Karpas-422 (cell line): ENCODE data around the gene PNPLA2. TPM values are rescaled to one million over a fixed set of nuclear protein-coding genes. Genes with fewer than 3 reads are reported as not detected.

Experiments used
- DNase-seq: peaks from one replicate; pipeline ENCODE4 v3.0.0-alpha.2; 2015
- H2AFZ ChIP-seq: fragments of 200-600 bp; sonication (generic); 2 replicates; pipeline ENCODE4 v1.6.1; 2014; ENCODE audit warnings: antibody characterized with exemption, low read length, mixed read lengths
- H3K27ac ChIP-seq: fragments of 200-600 bp; sonication (generic); 2 replicates; pipeline ENCODE4 v1.5.1; 2014; ENCODE audit warnings: mild to moderate bottlenecking, low read length, moderate library complexity
- H3K27me3 ChIP-seq: fragments of 200-600 bp; sonication (generic); 2 replicates; pipeline ENCODE4 v1.6.1; 2014; ENCODE audit warnings: low read length, mixed read lengths
- H3K36me3 ChIP-seq: fragments of 200-600 bp; sonication (generic); 2 replicates; pipeline ENCODE4 v1.6.1; 2014; ENCODE audit warnings: low read length, mixed read lengths; ENCODE audit not compliant: insufficient read depth
- H3K4me1 ChIP-seq: fragments of 200-600 bp; sonication (generic); 2 replicates; pipeline ENCODE4 v1.6.1; 2014; ENCODE audit warnings: mild to moderate bottlenecking, low read length, mixed read lengths
- H3K4me2 ChIP-seq: fragments of 200-600 bp; sonication (generic); 2 replicates; pipeline ENCODE4 v1.6.1; 2014; ENCODE audit warnings: low read length, low read depth, mild to moderate bottlenecking; ENCODE audit not compliant: poor library complexity, severe bottlenecking
- H3K4me3 ChIP-seq: fragments of 200-600 bp; sonication (generic); 2 replicates; pipeline ENCODE4 v1.5.1; 2014; ENCODE audit warnings: mild to moderate bottlenecking, antibody characterized with exemption, low read length, mixed read lengths
- H3K79me2 ChIP-seq: fragments of 200-600 bp; sonication (generic); 2 replicates; pipeline ENCODE4 v1.6.1; 2014; ENCODE audit warnings: mild to moderate bottlenecking, low read length, mixed read lengths
- H3K9ac ChIP-seq: fragments of 200-600 bp; sonication (generic); 2 replicates; pipeline ENCODE4 v1.6.0; 2014; ENCODE audit warnings: low read length
- H3K9me2 ChIP-seq: fragments of 200-600 bp; sonication (generic), shearing (Covaris generic); replicated peaks from 2 replicates; pipeline ENCODE4 v1.6.0; 2014; ENCODE audit warnings: mild to moderate bottlenecking, low read length, moderate library complexity; ENCODE audit not compliant: insufficient read depth
- H3K9me3 ChIP-seq: fragments of 300-700, 200-600 bp; sonication (generic); 2 replicates; pipeline ENCODE4 v1.6.1; 2014; ENCODE audit warnings: low read length, mixed read lengths
- H4K20me1 ChIP-seq: fragments of 200-600 bp; sonication (generic); 2 replicates; pipeline ENCODE4 v1.6.1; 2014; ENCODE audit warnings: mild to moderate bottlenecking, antibody characterized with exemption, low read length, low read depth; ENCODE audit not compliant: insufficient read depth
- total RNA-seq: library from RNA; depleted of rRNA; stranded (reverse); fragments of >200 nt; shearing (Covaris generic); gene quantifications from 2 replicates; pipeline ENCODE4 v1.2.3, GENCODE V29; 2014; ENCODE audit warnings: low replicate concordance

The PNPLA2 gene
- total RNA-seq, 1 experiment from 2014 or later = 32.5 TPM

- H3K27ac ChIP-seq = no peak within 1 kb of the TSS
These were observed 9.1 kb downstream of the PNPLA2 start, which contains the start of gene CRACR2B for GRCh38 chr11:827897-828192. TSS of gene CRACR2B (plus strand) at chr11:827919. CDS start at chr11:828608, 689 bp downstream.

GRCh38 chr11:828506-829175 is 9.9 kb downstream of the PNPLA2 start:
- H3K27me3 ChIP-seq = no peaks in the 10 kb centered on the region
- peaks cover 36% of the 10 kb centered on the region for H4K20me1 ChIP-seq
- H2AFZ ChIP-seq = no peak overlapping the region
- DNase-seq = no peak
- H3K4me2 ChIP-seq = peak overlapping the region; percentile 90
- H3K4me1 ChIP-seq = peaks cover 54% of the 10 kb centered on the region
- no peak overlapping the region for H3K9ac ChIP-seq
- no peaks in the 10 kb centered on the region for H3K36me3 ChIP-seq
- H3K27ac ChIP-seq = no peak overlapping the region
- no peaks in the 10 kb centered on the region for H3K79me2 ChIP-seq
- no peaks in the 10 kb centered on the region for H3K9me2 ChIP-seq
- no peak overlapping the region for H3K4me3 ChIP-seq
- no peaks in the 10 kb centered on the region for H3K9me3 ChIP-seq

More at GRCh38 chr11:827897-828192, 9.1 kb downstream of the PNPLA2 start, which contains the start of gene CRACR2B:
- Histone ChIP-seq H3K9me3 (no peaks in the 10 kb centered on the region), H3K4me1 (peaks cover 48% of the 10 kb centered on the region), H2AFZ (peak within 1 kb of the TSS; percentile 42; the same call in 1 of the 2 replicates), H3K27me3 (no peaks in the 10 kb centered on the region), H3K4me3 (peak within 1 kb of the TSS; percentile 70), H3K9me2 (no peaks in the 10 kb centered on the region), H3K4me2 (peak within 1 kb of the TSS; percentile 78), H3K79me2 (no peaks in the 10 kb centered on the region), H4K20me1 (peaks cover 33% of the 10 kb centered on the region), H3K9ac (peak within 1 kb of the TSS; percentile 64), H3K36me3 (no peaks in the 10 kb centered on the region)
- DNase-seq = no peak

GRCh38 chr11:829176-829846 is 10.6 kb downstream of the PNPLA2 start:
- Histone ChIP-seq H3K9ac (peak overlapping the region; percentile 63), H3K79me2 (no peaks in the 10 kb centered on the region), H2AFZ (no peak overlapping the region), H3K36me3 (no peaks in the 10 kb centered on the region), H3K27ac (no peak overlapping the region), H3K4me3 (peak overlapping the region; percentile 68), H3K4me2 (peak overlapping the region; percentile 90), H3K4me1 (peaks cover 56% of the 10 kb centered on the region), H3K9me2 (no peaks in the 10 kb centered on the region), H4K20me1 (peaks cover 38% of the 10 kb centered on the region), H3K27me3 (no peaks in the 10 kb centered on the region), H3K9me3 (no peaks in the 10 kb centered on the region)
- DNase-seq = peak; percentile 65

GRCh38 chr11:829847-830294 is 11.2 kb downstream of the PNPLA2 start:
- peaks cover 56% of the 10 kb centered on the region for H3K4me1 ChIP-seq
- peaks cover 39% of the 10 kb centered on the region for H4K20me1 ChIP-seq
- no peak overlapping the region for H3K27ac ChIP-seq
- H3K27me3 ChIP-seq = no peaks in the 10 kb centered on the region
- H3K4me3 ChIP-seq = peak overlapping the region; percentile 68
- H3K36me3 ChIP-seq = no peaks in the 10 kb centered on the region
- H3K4me2 ChIP-seq = peak overlapping the region; percentile 90
- peak overlapping the region; percentile 63 for H3K9ac ChIP-seq
- no peaks in the 10 kb centered on the region for H3K9me2 ChIP-seq
- H3K9me3 ChIP-seq = no peaks in the 10 kb centered on the region
- H2AFZ ChIP-seq = no peak overlapping the region
- no peak for DNase-seq
- H3K79me2 ChIP-seq = no peaks in the 10 kb centered on the region

GRCh38 chr11:830295-831117 is 11.8 kb downstream of the PNPLA2 start:
- H2AFZ ChIP-seq = no peak overlapping the region
- no peaks in the 10 kb centered on the region for H3K36me3 ChIP-seq
- no peak overlapping the region for H3K27ac ChIP-seq
- peak overlapping the region; percentile 63; the same call in 1 of the 2 replicates for H3K9ac ChIP-seq
- H3K9me2 ChIP-seq = no peaks in the 10 kb centered on the region
- DNase-seq = peak; percentile 92
- peak overlapping the region; percentile 90 for H3K4me2 ChIP-seq
- H3K79me2 ChIP-seq = no peaks in the 10 kb centered on the region
- no peaks in the 10 kb centered on the region for H3K27me3 ChIP-seq
- peak overlapping the region; percentile 68 for H3K4me3 ChIP-seq
- no peaks in the 10 kb centered on the region for H3K9me3 ChIP-seq
- peaks cover 56% of the 10 kb centered on the region for H3K4me1 ChIP-seq
- H4K20me1 ChIP-seq = peaks cover 34% of the 10 kb centered on the region

- Histone ChIP-seq H3K27me3 (no peaks in the 10 kb centered on the region), H3K27ac (no peak overlapping the region), H4K20me1 (peaks cover 28% of the 10 kb centered on the region; the same call in 1 of the 2 replicates), H3K9me3 (no peaks in the 10 kb centered on the region), H3K9me2 (no peaks in the 10 kb centered on the region), H3K9ac (no peak overlapping the region), H3K36me3 (no peaks in the 10 kb centered on the region), H3K4me2 (no peak overlapping the region), H3K79me2 (no peaks in the 10 kb centered on the region), H3K4me1 (peaks cover 56% of the 10 kb centered on the region), H2AFZ (no peak overlapping the region), H3K4me3 (no peak overlapping the region)
- DNase-seq = peak; percentile 44
These were observed 12.6 kb downstream of the PNPLA2 start for GRCh38 chr11:831118-831864.

GRCh38 chr11:831961-832528 is 13.3 kb downstream of the PNPLA2 start:
- H3K79me2 ChIP-seq = no peaks in the 10 kb centered on the region
- peak overlapping the region; percentile 62 for H3K9ac ChIP-seq
- H3K27me3 ChIP-seq = no peaks in the 10 kb centered on the region
- H3K9me3 ChIP-seq = no peaks in the 10 kb centered on the region
- H2AFZ ChIP-seq = no peak overlapping the region
- H3K27ac ChIP-seq = no peak overlapping the region
- H4K20me1 ChIP-seq = peaks cover 28% of the 10 kb centered on the region; the same call in 1 of the 2 replicates
- H3K4me3 ChIP-seq = peak overlapping the region; percentile 59; the same call in 1 of the 2 replicates
- H3K36me3 ChIP-seq = no peaks in the 10 kb centered on the region
- H3K4me2 ChIP-seq = peak overlapping the region; percentile 63
- peaks cover 49% of the 10 kb centered on the region for H3K4me1 ChIP-seq
- DNase-seq = no peak
- no peaks in the 10 kb centered on the region for H3K9me2 ChIP-seq
